Middle frontal gyrus (tissue), 1 donor: ENCODE results near the gene IL24.

Experiments used
- DNase-seq: peaks from one replicate; pipeline ENCODE4 v3.0.0-alpha.2; 2015; ENCODE audit warnings: low spot score; ENCODE audit errors: extremely low spot score

The IL24 gene

DNA sequence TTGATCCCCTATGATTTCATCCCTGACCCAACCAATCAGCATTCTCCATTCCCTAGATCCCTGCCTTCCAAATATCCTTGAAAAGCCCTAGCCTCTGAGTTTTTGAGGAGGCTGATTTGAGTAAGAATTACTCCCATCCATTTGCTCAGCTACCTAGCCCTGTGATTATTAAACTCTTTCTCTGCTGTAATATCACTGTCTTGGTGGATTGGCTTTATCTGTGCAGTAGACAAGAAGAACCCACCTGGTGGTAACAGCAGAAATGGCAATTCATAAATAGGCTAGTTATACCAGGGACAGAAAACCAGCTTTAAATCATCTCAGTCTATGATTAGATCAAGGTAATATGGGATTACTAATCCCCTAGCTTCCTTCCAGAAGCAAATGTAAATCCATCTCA, 18.8 kb upstream of the IL24 start:
- no peak for DNase-seq

DNA sequence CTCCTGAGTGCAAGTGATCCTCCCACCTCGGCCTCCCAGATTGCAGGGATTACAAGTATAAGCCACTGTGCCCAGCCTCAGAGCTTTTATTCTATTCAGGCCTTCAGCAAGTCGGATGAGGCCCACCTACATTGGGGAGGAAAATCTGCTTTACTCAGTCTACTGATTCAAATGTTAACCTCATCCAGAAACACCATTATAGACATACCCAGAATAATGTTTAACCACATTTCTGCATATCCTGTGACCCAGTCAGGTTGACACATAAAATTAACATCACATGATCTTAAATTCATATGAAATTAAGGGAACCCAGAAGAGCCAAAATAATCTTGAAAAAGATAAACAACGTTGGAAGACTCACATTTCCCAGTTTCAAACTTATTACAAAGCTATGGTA, 16.9 kb upstream of the IL24 start:
- no peak for DNase-seq

DNA sequence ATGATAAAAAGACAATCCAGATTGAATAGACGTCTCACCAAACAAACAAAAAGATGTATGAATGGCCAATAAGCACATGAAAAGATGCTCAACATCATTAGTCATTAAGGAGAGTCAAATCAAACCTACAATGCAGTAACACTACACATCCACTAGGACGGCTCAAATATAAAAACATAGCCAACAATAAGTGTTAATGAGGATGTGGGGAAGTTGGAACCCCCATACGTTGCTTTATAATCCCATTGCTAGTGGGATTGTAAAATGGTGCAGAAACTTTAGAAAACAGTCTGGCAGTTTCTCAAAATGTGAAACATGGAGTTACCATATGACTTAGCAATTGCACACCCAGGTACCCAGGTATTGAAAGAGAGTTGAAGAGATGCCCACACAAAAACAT, 14.7 kb upstream of the IL24 start:
- no peak for DNase-seq

DNA sequence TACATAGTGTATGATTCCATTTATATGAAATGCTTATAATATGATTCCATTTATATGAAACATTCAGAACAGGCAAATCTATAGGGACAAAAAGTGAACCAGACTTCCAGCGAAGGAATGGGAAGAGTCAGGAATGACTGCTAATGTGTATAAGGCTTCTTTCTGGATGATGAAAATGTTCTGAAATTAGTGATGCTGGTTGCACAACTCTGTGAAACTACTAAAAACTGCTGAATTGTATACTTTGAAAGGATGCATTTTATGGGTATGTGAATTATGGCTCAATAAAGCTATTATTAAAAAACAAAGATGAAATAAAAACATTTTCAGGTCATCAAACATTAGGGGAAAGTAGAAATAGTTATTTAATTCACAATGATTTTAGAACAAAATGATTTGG, 14.1 kb upstream of the IL24 start:
- no peak for DNase-seq

DNA sequence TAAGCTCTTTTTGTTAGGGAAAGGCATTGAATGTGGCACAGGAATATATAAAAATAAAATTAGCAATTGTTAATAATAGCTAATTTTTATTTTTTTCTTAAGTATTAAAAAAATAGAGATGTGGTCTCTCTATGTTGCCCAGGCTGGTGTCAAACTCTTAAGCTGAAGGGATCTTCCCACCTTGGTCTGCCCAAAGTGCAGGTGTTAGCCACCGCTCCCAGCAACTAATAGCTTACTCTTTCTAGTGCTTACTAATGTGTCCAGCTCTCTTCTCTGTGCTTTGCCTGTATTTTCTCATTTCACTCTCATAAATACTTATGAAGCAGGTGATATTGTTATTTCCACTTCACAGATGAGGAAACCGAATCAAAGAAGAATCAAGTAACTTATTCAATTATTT, 13.4 kb upstream of the IL24 start:
- DNase-seq, result no peak

DNA sequence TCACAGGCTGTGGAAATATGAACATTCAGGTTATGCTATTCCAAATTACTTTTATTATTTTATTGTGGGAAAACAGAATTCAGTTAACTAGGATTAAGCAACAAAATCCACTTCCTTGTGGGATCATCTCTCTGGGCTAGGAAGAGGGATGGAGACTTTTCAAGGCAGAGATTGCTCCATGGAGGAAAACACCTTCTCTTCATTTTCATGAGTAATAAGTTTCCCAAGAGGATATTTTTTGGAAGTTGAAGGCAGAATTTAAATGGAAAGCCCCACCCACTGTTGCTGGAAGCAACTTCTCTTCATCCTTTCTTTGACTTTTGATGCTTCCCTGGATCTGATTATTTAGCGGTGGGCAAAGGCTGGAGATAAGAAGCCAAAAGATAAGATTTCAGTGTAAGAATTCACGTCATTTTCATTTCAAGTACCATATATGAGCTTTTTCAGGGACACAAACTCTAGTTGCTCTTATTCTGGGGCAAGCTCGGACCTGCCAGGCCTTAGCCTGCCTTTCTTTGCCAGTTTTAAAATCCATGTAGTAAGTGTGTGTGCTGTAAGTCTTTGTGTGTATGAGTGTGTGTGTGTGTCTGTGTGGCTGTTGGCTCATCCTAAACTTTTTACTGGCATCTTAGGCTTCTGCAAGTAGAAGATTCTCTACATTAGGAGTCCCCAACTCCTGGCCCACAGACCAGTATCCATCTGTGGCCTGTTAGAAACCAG, 11.7 kb upstream of the IL24 start:
- no peak for DNase-seq

DNA sequence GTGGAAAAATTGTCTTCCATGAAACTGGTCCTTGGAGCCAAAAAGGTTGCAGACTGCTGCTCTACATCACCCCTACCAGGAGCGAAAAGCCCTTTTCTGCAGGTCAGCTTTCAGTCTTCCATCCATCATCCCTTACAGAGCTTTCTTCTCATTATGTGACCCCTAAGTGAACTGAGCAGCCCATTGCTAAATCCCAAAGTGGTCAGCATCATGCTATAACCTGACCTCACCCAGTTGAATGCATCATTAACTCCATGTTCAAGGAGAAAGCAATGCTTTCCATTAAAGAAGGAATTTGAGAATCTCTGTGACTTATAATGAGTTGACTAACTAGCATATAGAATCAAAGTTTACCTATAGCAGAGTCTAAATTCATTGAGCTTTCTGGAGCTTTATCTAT, 10.4 kb upstream of the IL24 start:
- no peak for DNase-seq

DNA sequence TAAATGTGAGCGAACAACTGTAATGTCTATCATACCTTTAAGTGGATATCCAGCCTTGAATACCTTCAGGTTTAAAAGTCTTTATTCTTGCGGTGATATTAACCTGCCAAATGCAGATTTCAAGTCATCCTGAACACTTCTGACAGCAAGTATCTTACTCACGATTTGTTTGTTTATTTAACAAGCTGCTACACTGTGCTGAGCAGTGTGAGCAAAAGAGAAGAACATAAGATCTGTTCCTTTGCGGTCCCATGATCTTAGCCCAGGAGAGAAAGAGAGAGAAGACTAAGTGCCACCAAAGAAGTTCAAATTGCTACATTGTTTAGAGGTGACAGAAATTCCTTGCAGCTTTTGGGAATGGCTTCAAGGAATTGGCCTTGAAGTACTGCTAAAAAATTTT, 9.5 kb upstream of the IL24 start:
- no peak for DNase-seq

DNA sequence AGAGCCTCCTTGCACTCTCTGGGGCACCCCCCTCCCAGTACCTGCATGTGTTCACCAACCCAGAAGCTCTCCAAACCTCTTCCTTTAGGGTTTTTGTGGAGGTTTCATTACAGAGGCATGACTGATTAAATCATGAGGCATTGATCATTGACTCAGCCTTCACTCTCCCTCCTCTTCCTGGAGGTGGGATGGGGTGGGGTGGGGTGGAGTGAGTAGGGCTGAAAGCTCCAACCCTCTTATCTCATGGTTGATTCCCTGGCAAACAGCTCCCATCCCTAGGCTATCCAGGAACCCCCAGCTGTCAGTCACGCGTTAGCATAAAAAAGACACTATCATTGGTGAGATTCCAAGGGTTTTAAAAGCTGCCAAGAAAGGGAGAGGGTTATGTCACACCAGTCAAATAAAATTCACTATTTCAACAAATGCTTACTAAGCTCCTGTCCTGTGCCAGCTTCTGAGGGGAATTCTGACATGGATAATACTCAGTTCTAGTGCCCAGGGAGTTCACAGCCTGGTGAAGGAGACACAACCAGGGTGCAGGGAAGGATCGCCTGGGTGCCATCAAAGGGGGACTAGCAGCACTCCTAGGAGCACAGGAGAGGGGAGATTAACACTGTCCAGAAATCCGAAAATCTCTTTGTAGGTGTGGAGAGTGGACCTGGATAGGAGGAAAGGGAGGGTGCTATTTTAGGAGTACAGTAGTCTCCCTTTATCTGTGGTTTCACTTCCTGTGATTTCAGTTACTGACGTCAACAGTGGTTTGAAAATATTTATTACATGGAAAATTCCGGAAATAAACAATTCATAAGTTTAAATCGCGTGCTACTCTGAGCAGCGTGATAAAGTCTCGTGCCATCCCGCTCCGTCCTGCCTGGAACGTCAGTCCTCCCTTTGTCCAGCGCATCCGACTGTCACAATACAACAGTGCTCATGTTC, 6.8 kb upstream of the IL24 start:
- no peak for DNase-seq

DNA sequence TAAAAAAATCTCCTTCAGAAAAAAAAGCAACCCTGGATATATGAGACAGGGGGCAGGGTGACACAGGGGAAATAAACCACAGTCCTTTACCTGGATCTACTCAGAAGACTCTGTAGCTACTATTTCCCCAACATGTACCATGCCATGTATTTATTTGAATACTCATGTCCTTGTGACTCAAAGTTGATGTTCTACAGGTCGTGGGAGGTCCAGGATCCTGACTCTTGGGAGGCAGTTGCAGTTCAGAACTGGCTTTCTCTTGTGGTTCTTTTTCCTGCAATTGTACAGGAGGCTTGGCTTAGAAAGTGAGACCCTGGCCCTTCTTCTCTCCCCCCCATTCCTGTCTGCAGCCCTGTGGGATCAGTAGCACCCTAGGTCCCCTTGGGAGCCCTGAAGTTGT, 5.8 kb upstream of the IL24 start:
- DNase-seq, result no peak

DNA sequence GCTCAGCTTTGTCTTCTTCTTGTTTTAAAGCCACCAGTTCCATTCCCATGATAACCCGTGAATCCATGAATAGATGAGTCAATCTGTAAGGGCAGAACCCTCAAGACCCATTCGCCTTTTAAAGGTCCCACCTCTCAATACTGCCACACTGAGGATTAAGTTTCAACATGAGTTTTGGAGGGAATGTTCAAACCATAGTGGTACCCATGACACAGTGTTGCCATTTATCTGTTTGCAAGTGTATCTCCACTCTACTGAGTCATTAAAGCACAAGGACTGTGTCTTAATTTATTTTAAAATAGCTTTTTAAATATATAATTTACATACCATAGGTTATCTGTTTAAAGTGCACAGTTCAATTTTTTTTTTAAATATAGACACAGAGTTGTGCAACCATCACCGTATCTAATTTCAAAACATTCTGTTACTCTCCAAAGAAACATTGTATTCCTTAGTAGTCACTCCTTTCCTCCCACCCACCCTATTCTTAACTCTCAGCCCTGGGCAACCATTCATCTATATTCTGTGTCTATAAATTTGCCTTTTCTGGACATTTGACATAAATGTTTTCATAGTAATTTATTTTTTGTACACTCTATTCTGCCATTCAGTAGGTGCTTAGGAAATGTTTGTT, 4.8 kb upstream of the IL24 start:
- DNase-seq, result no peak

DNA sequence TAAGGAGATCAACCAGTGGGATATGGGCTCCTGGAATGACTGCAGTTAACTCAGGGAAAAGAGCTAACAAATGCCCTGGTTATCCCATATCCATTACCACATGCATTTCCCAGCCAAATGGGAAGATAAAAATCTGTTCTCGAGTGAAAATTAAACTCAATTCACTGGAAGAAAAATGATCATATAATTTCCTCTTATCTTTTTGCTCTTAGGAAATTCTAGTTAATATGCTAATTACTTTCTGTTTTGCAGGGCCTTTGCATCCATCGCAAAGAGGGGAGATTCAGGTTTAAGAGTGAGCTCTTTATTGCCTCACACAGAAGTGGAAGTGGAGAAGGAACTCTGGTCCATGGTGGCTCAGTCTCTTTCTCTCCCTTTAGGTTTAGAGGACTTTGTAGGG, 3.9 kb upstream of the IL24 start:
- DNase-seq, result no peak

DNA sequence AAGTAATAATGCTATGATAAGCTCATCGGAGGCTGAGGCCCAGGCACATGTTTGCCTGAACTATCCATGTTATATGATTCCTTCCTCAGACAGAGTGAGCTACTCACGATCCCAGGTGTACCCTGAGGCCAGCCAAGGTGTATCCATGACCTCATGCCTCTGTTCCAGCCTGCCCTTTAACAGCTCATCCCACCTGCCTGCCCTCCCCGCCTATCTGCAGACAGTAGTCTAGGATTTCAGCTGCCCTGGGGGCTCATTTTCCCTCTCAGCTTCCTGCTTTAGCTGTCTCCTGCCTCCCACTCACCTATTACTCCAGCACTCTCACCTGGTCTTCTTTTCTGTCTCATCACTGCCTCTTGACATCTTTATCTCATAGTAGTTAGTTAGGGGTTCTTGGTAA, 1.9 kb upstream of the IL24 start:
- DNase-seq, result no peak

DNA sequence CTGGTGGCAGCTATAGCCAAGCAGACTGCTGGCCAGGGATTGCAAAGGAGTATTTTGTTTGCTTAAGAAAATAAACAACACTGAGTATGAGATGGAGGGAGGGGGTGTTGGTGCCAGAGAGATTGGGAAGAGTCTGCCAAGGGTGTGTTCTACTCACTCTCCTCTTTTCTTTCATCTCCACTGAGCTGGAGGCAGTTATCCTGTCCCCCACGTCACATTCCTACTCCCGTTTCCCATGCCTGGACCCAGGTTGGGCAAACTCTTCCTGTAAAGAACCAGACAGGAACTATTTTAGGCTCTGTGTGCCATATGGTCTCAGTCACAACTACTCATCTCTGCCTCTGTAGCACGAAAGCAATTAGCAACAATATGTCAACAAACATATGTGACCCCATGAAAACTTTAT, 1.4 kb upstream of the IL24 start:
- DNase-seq, result no peak

DNA sequence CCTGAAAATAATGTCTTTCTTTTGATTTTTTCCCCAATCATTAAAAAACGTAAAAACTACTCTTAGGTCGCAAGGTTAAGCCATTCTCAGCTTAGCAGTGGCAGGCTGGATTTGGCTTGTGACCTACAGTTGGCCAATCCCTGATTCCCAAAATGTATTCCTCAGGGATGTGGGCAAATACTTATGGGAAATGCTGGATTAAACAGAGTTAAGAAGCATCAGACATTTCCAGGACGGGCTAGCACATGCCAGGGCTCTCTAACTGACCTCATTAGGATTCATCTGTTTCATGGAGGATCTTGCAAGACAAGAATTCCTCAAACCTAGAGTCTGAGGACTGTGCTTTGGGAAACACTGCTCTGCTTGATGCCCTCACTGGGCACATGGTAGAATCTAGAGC, 982 bp upstream of the IL24 start:
- DNase-seq, result no peak

DNA sequence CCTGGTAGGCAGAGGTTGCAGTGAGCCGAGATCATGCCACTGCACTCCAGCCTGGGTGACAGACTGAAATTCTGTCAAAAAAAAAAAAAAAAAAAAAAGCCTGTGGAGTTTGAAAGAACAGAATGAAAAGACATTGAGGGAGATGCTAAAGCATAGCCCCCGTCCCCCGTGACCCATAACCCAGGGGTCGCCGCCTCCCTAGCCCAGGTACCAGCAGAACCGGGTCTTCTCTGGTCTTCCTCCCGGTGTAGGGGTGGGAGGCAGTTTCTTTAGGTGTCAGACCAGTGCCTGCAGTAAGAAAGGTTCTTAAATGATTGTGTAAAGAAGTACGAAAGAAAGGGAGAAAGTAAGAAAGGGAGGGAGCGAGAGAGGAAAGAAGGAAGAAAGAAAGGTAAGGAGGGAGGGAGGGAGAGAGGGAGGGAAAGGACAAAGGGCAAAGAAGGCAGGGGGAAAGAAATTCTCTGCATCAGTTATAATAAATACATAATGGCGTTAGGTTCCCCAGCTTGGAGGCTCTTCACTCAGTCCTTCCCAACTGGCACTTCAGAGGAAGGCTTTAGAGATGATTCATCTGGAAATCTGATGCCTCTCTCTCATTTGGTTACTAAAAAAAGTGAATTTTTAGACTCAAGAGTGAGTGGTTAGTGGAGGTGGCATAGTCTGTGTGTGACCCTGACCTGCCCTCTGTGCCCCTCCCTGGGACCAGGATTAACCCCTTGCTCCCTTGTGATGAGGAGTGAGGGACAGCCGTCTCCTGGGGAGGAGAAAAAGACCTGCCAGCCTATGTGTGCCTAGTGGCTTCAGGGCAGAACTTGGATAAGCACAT, 1.1 kb downstream of the IL24 start:
- no peak for DNase-seq

DNA sequence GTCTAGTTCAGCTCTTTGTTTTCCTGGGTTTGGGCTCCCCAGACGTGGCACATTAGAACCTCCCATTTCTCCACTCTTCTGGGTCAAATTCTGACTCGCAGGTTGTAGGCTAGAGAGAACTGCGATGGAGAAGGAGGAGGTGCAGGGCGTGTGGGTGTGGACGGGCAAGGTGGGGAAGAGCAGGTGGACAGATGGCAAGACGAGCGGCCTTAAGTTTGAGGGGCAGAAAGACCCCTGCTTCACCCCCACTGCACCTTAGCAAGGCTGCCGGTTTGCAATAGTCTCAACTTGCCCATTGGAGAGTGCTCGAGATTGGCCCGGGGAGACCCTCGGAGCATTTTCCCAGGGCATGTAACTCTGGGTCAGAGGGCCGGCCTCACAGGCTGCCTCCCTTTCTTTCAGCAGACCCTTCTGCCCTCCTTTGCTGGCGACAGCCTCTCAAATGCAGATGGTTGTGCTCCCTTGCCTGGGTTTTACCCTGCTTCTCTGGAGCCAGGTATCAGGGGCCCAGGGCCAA, 1.7 kb downstream of the IL24 start:
- no peak for DNase-seq

DNA sequence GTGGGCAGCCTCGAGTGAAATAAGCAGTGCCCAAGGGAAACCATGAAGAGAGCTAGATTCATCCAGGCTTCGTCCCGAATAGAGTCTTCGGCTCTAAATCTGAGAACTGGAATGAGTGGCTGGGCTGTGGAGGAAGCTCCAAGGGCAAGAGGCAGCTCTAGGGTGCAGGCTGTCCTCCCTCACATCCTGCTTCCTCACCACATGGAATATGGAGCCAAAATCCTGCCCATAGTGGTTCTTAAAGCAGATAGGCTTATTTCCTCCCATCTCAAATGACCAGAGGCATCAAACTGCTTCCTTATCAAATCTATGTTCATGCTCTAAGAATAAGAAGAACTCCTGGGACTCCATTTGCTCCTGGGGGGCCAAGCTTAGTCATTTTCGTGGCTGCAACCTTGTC, 2.5 kb downstream of the IL24 start:
- no peak for DNase-seq

DNA sequence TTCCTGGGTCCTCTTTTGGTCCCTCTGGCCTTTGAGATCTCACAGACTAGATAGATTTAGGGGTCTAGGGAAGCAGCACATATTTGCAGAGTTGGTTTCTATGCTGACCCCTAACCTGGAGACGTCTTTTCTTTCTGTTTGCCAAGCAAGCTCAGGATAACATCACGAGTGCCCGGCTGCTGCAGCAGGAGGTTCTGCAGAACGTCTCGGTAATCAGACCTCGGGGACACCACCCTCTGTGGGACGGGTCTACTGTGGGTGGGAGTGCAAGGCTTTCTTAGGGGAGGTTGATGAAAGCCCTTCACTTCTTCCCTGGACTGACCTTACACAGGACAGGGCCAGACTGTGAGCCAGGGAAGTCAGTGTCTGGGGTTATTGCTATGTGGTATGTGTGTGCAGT, 2.9 kb downstream of the IL24 start:
- no peak for DNase-seq

DNA sequence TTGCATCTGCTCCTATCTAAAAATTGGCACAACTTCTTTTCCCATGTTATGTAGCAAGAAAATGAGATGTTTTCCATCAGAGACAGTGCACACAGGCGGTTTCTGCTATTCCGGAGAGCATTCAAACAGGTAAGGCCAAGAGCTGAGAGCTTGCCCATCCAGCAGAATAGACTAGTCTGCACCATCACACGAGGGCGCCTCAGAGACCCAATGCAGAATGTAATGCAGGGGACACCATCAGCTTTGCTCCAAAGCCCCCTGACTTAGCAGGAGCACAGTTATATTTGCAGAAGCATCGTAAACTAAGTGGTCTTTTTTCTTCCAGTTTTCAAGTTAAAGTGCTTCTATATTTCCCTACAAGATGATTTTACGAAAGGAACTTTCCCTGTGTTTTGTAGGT, 4.7 kb downstream of the IL24 start:
- no peak for DNase-seq

DNA sequence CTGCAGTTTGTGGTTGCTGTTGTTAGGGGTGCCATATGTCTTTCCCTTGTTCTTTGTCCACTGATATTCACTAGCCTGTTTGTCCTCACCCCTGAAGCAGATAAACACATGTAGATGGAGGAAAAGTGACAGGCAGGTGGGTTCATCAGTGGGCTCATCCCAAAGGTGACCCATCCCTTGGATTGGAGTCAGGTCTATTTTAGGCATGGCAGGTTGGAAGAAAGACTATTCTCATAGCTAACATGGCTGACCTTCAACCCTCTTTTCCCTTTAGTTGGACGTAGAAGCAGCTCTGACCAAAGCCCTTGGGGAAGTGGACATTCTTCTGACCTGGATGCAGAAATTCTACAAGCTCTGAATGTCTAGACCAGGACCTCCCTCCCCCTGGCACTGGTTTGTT, 5.5 kb downstream of the IL24 start:
- no peak for DNase-seq
